ENCODE results near the gene SHB. TPM values are rescaled to one million over a fixed set of nuclear protein-coding genes. Genes with fewer than 3 reads are reported as not detected.

The SHB gene
- total RNA-seq, 2 donors from 2014 or later, result 28.1 to 38.1 TPM

DNA sequence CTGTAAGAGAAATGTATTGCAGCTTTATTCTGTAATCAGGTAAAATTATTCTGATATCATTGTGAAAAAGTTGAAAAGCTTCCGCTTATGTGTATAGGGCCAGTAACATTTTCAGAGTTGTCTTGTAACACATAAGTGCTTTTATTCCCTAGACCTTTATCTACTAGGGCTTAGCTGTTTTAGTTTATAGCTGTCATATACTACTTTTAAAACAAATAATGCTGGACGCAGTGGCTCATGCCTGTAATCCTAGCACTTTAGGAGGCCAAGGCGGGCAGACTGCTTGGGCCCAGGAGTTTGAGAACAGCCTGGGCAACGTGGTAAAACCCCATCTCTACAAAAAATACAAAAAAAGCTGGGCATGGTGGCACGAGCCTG is 198.2 kb downstream of the SHB start:
- no peak for TF ChIP-seq CTCF (conservative IDR thresholded peaks at IDR 0.05)
- peaks cover 5% of the 10 kb centered on the region for H3K36me3 ChIP-seq (ENCODE audit: control insufficient read depth, insufficient read depth, low read length)
- 80 to 100% methylated on average over 1 to 5 of the region's 5 CpGs for WGBS, 2 experiments (ENCODE audit: insufficient coverage in 1 of 2, insufficient read length in 1 of 2)

DNA sequence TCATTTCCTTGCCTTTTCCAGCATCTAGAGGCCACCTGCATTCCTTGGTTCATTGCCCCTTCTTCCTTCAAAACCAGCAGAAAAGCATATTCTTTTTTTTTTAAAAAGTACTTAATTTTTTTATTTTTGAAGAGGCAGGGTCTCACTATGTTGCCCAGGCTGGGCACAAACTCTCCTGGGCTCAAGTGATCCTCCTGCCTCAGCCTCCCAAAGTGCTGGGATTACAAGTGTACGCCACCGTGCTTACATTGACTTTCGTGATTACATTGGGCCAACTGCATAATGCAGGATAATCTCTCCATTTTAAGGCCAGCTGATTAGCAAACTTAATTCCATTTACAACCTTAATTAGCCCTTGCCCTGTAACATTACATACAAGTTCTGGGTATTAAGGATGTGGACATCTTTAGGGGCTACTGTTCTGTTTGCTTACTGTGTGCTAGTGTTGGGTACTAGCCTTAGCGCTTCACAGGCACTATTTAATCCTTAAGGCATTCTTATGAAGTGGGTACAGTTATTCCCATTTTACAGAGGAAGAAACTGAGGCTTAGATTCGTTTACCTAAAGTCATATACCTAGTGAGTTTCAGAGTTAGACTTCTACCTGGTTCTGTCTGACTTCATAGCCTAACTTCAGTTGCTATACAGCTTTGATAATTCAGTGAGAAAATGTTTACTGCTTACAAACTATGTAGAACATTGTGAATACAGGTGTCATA is 198.8 kb downstream of the SHB start:
- H3K36me3 ChIP-seq (ENCODE audit: control insufficient read depth, insufficient read depth, low read length), result peaks cover 5% of the 10 kb centered on the region
- Mint-ChIP-seq H3K4me3 (no peak overlapping the region), H3K9me3 (peaks cover 1% of the 10 kb centered on the region), H3K4me1 (no peaks in the 10 kb centered on the region), H3K27me3 (ENCODE audit: insufficient read depth) (no peaks in the 10 kb centered on the region), H3K36me3 (ENCODE audit: low read depth) (peaks cover 4% of the 10 kb centered on the region), H3K27ac (no peak overlapping the region)
- no peak for TF ChIP-seq CTCF (conservative IDR thresholded peaks at IDR 0.05)
- H3K9ac ChIP-seq (ENCODE audit: extremely low read depth, low read length, poor library complexity, severe bottlenecking), result no peak overlapping the region
- H3K4me1 ChIP-seq (ENCODE audit: control insufficient read depth, insufficient read depth, low read length), result no peaks in the 10 kb centered on the region
- H3K27ac ChIP-seq (ENCODE audit: low read depth, low read length), result no peak overlapping the region
- WGBS, 2 experiments (ENCODE audit: insufficient coverage in 1 of 2, insufficient read length in 1 of 2), result 94 to 100% methylated on average over 3 to 5 of the region's 5 CpGs
- no peak for DNase-seq
- no peaks in the 10 kb centered on the region for H3K27me3 ChIP-seq (ENCODE audit: control insufficient read depth, insufficient read depth, low read length, poor library complexity, severe bottlenecking)
- H3K9me3 ChIP-seq (ENCODE audit: control insufficient read depth, low read length), result no peaks in the 10 kb centered on the region
- no peak overlapping the region for H3K4me3 ChIP-seq (ENCODE audit: low read length)

More for the DNA sequence above, 198.2 kb downstream of the SHB start:
- Histone ChIP-seq H3K9ac (ENCODE audit: extremely low read depth, low read length, poor library complexity, severe bottlenecking) (no peak overlapping the region), H3K27ac (ENCODE audit: low read depth, low read length) (no peak overlapping the region), H3K4me1 (ENCODE audit: control insufficient read depth, insufficient read depth, low read length) (no peaks in the 10 kb centered on the region), H3K4me3 (ENCODE audit: low read length) (no peak overlapping the region), H3K9me3 (ENCODE audit: control insufficient read depth, low read length) (no peaks in the 10 kb centered on the region), H3K27me3 (ENCODE audit: control insufficient read depth, insufficient read depth, low read length, poor library complexity, severe bottlenecking) (no peaks in the 10 kb centered on the region)
- Mint-ChIP-seq H3K4me3 (no peak overlapping the region), H3K9me3 (peaks cover 3% of the 10 kb centered on the region), H3K4me1 (no peaks in the 10 kb centered on the region), H3K27me3 (ENCODE audit: insufficient read depth) (no peaks in the 10 kb centered on the region), H3K36me3 (ENCODE audit: low read depth) (peaks cover 8% of the 10 kb centered on the region), H3K27ac (no peak overlapping the region)
- no peak for DNase-seq

Other genes with a start within 250 kb of the SHB start
- 10 to 100 TPM; 15.8 to 17.2 TPM for gene SLC25A51, start 165.1 kb downstream of the SHB start, total RNA-seq

Data from endodermal cell (in vitro differentiated cells).